Activated CD4-positive, alpha-beta T cell treated with anti-CD3 and anti-CD28 coated beads, Interleukin-2, amount 10 ng/mL, durations not matched to agents 7 days and 5 days (primary cell): Measurements from ENCODE around the gene CADM1. TPM values are rescaled to one million over a fixed set of nuclear protein-coding genes. Genes with fewer than 3 reads are reported as not detected.

Experiments
- CTCF ChIA-PET: fragments of 350-600 bp; sonication (Branson Sonifier 250); formaldehyde crosslinking; loops from one replicate; lab custom pipeline; 2021; ENCODE audit warnings: antibody characterized with exemption; lab: Charles Lee
- POLR2A ChIA-PET: fragments of 350-600 bp; sonication (Branson Sonifier 250); formaldehyde crosslinking; loops from one replicate; lab custom pipeline; 2021; ENCODE audit warnings: antibody characterized with exemption; lab: Charles Lee
- DNase-seq: peaks from one replicate; pipeline ENCODE4 v3.0.0-alpha.2; 2020
- H3K27ac Mint-ChIP-seq: one replicate; pipeline ENCODE4 v1.8.0; 2021; ENCODE audit warnings: mild to moderate bottlenecking, moderate library complexity, mixed read lengths
- H3K27me3 Mint-ChIP-seq: one replicate; pipeline ENCODE4 v1.8.0; 2021; ENCODE audit warnings: mixed read lengths
- H3K36me3 Mint-ChIP-seq: one replicate; pipeline ENCODE4 v1.8.0; 2021; ENCODE audit warnings: low read depth, mixed read lengths
- H3K4me1 Mint-ChIP-seq: one replicate; pipeline ENCODE4 v1.8.0; 2021; ENCODE audit warnings: mixed read lengths
- H3K4me3 Mint-ChIP-seq: one replicate; pipeline ENCODE4 v1.8.0; 2021; ENCODE audit warnings: mild to moderate bottlenecking, moderate library complexity, mixed read lengths
- H3K9me3 Mint-ChIP-seq: one replicate; pipeline ENCODE4 v1.8.0; 2021; ENCODE audit warnings: mixed read lengths
- total RNA-seq, 2 experiments: library from RNA; stranded (reverse); gene quantifications; one replicate each; pipeline ENCODE4 v1.2.3, GENCODE V29; 2021

Gene CADM1
- total RNA-seq, 2 experiments from 2014 or later = 0.52 to 0.92 TPM

GRCh38 chr11:115272925-115273324 lies 231.3 kb downstream of the CADM1 start:
- no peaks in the 10 kb centered on the region for H3K9me3 Mint-ChIP-seq

GRCh38 chr11:115271643-115272042 lies 232.6 kb downstream of the CADM1 start:
- DNase-seq = no peak
- POLR2A ChIA-PET = no interaction called here
- CTCF ChIA-PET = interaction anchor here (0.9 kb wide), 1 partner anchor 9 kb away, joined by 3 read pairs; no protein-coding TSS in a partner anchor
- no peaks in the 10 kb centered on the region for H3K27me3 Mint-ChIP-seq
- H3K9me3 Mint-ChIP-seq = no peaks in the 10 kb centered on the region
- no peaks in the 10 kb centered on the region for H3K36me3 Mint-ChIP-seq
- H3K4me3 Mint-ChIP-seq = no peak overlapping the region
- H3K4me1 Mint-ChIP-seq = no peaks in the 10 kb centered on the region
- no peak overlapping the region for H3K27ac Mint-ChIP-seq

More at GRCh38 chr11:115272925-115273324, 231.3 kb downstream of the CADM1 start:
- no peak overlapping the region for H3K4me3 Mint-ChIP-seq
- no peak for DNase-seq
- no peaks in the 10 kb centered on the region for H3K36me3 Mint-ChIP-seq
- no peaks in the 10 kb centered on the region for H3K27me3 Mint-ChIP-seq
- ChIA-PET CTCF (interaction anchor here (0.7 kb wide), 1 partner anchor 260 kb away, joined by 3 read pairs; no protein-coding TSS in a partner anchor), POLR2A (no interaction called here)
- H3K4me1 Mint-ChIP-seq = no peaks in the 10 kb centered on the region
- no peak overlapping the region for H3K27ac Mint-ChIP-seq

GRCh38 chr11:115269191-115269950 lies 234.8 kb downstream of the CADM1 start:
- H3K36me3 Mint-ChIP-seq = no peaks in the 10 kb centered on the region
- no peaks in the 10 kb centered on the region for H3K9me3 Mint-ChIP-seq
- H3K27ac Mint-ChIP-seq = no peak overlapping the region
- ChIA-PET CTCF (no interaction called here), POLR2A (no interaction called here)
- no peaks in the 10 kb centered on the region for H3K27me3 Mint-ChIP-seq
- no peak overlapping the region for H3K4me3 Mint-ChIP-seq
- DNase-seq = no peak
- no peaks in the 10 kb centered on the region for H3K4me1 Mint-ChIP-seq

- POLR2A ChIA-PET = interaction anchor here (0.6 kb wide), 1 partner anchor 12 kb away, joined by 4 read pairs; no protein-coding TSS in a partner anchor
- H3K36me3 Mint-ChIP-seq = no peaks in the 10 kb centered on the region
- CTCF ChIA-PET = no interaction called here
- no peaks in the 10 kb centered on the region for H3K4me1 Mint-ChIP-seq
- no peak overlapping the region for H3K4me3 Mint-ChIP-seq
- no peak overlapping the region for H3K27ac Mint-ChIP-seq
- DNase-seq = no peak
- no peaks in the 10 kb centered on the region for H3K9me3 Mint-ChIP-seq
- no peaks in the 10 kb centered on the region for H3K27me3 Mint-ChIP-seq
Observed at GRCh38 chr11:115267871-115268270, 236.3 kb downstream of the CADM1 start.

- ChIA-PET CTCF (no interaction called here), POLR2A (interaction anchor here (0.6 kb wide), 1 partner anchor 12 kb away, joined by 4 read pairs; no protein-coding TSS in a partner anchor)
- no peak overlapping the region for H3K27ac Mint-ChIP-seq
- H3K4me3 Mint-ChIP-seq = no peak overlapping the region
- DNase-seq = no peak
- no peaks in the 10 kb centered on the region for H3K27me3 Mint-ChIP-seq
- no peaks in the 10 kb centered on the region for H3K4me1 Mint-ChIP-seq
- H3K36me3 Mint-ChIP-seq = no peaks in the 10 kb centered on the region
- H3K9me3 Mint-ChIP-seq = no peaks in the 10 kb centered on the region
Observed at GRCh38 chr11:115267238-115267781, 236.9 kb downstream of the CADM1 start.

GRCh38 chr11:115266066-115266639 lies 238.1 kb downstream of the CADM1 start:
- DNase-seq = no peak
- Mint-ChIP-seq H3K9me3 (no peaks in the 10 kb centered on the region), H3K27me3 (no peaks in the 10 kb centered on the region), H3K4me1 (no peaks in the 10 kb centered on the region), H3K36me3 (no peaks in the 10 kb centered on the region), H3K27ac (no peak overlapping the region), H3K4me3 (no peak overlapping the region)
- CTCF ChIA-PET = no interaction called here
- POLR2A ChIA-PET = no interaction called here

- Mint-ChIP-seq H3K4me3 (no peak overlapping the region), H3K27ac (no peak overlapping the region), H3K36me3 (no peaks in the 10 kb centered on the region), H3K9me3 (no peaks in the 10 kb centered on the region), H3K27me3 (no peaks in the 10 kb centered on the region), H3K4me1 (no peaks in the 10 kb centered on the region)
- no peak for DNase-seq
- ChIA-PET CTCF (no interaction called here), POLR2A (no interaction called here)
Observed at GRCh38 chr11:115263799-115264656, 240.2 kb downstream of the CADM1 start.

- H3K27ac Mint-ChIP-seq = no peak overlapping the region
- CTCF ChIA-PET = interaction anchor here (1.0 kb wide), 1 partner anchor 16 kb away, joined by 3 read pairs; no protein-coding TSS in a partner anchor
- H3K4me3 Mint-ChIP-seq = no peak overlapping the region
- no peaks in the 10 kb centered on the region for H3K36me3 Mint-ChIP-seq
- no peak for DNase-seq
- H3K4me1 Mint-ChIP-seq = no peaks in the 10 kb centered on the region
- POLR2A ChIA-PET = no interaction called here
- no peaks in the 10 kb centered on the region for H3K9me3 Mint-ChIP-seq
- no peaks in the 10 kb centered on the region for H3K27me3 Mint-ChIP-seq
Observed at GRCh38 chr11:115258216-115258615, 246.0 kb downstream of the CADM1 start.

GRCh38 chr11:115257678-115258077 lies 246.5 kb downstream of the CADM1 start:
- no peak overlapping the region for H3K27ac Mint-ChIP-seq
- no peaks in the 10 kb centered on the region for H3K27me3 Mint-ChIP-seq
- no peaks in the 10 kb centered on the region for H3K4me1 Mint-ChIP-seq
- H3K9me3 Mint-ChIP-seq = no peaks in the 10 kb centered on the region
- H3K4me3 Mint-ChIP-seq = no peak overlapping the region
- ChIA-PET POLR2A (no interaction called here), CTCF (no interaction called here)
- no peaks in the 10 kb centered on the region for H3K36me3 Mint-ChIP-seq
- no peak for DNase-seq

GRCh38 chr11:115257270-115257669 lies 246.9 kb downstream of the CADM1 start:
- Mint-ChIP-seq H3K9me3 (no peaks in the 10 kb centered on the region), H3K4me3 (no peak overlapping the region), H3K36me3 (no peaks in the 10 kb centered on the region), H3K4me1 (no peaks in the 10 kb centered on the region), H3K27me3 (no peaks in the 10 kb centered on the region), H3K27ac (no peak overlapping the region)
- POLR2A ChIA-PET = no interaction called here
- no peak for DNase-seq
- CTCF ChIA-PET = no interaction called here

GRCh38 chr11:115256397-115257197 lies 247.6 kb downstream of the CADM1 start:
- Mint-ChIP-seq H3K9me3 (no peaks in the 10 kb centered on the region), H3K4me3 (no peak overlapping the region), H3K27ac (no peak overlapping the region), H3K36me3 (no peaks in the 10 kb centered on the region), H3K4me1 (no peaks in the 10 kb centered on the region), H3K27me3 (no peaks in the 10 kb centered on the region)
- no peak for DNase-seq
- POLR2A ChIA-PET = interaction anchor here (0.6 kb wide), 1 partner anchor 99 kb away, joined by 3 read pairs; no protein-coding TSS in a partner anchor
- CTCF ChIA-PET = no interaction called here
